ENCODE results near the gene PRRT1.

The PRRT1 gene

GRCh38 chr6:32181915-32182529 is 30.3 kb upstream of the PRRT1 start:
- H3K4me3 Mint-ChIP-seq, result no peak overlapping the region
- H3K27ac Mint-ChIP-seq, result peak overlapping the region; percentile 99
- no peaks in the 10 kb centered on the region for H3K9me3 Mint-ChIP-seq
- DNase-seq (ENCODE audit: low spot score in 2 of 2), result no peak
- ATAC-seq, result no peak
- peaks cover 78% of the 10 kb centered on the region for H3K4me1 Mint-ChIP-seq
- H3K36me3 Mint-ChIP-seq, result peaks cover 96% of the 10 kb centered on the region

GRCh38 chr6:32181148-32181702 is 29.5 kb upstream of the PRRT1 start:
- DNase-seq (ENCODE audit: low spot score in 2 of 2) (no peak), ATAC-seq (no peak)
- H3K9me3 Mint-ChIP-seq, result no peaks in the 10 kb centered on the region
- peaks cover 88% of the 10 kb centered on the region for H3K36me3 Mint-ChIP-seq
- no peak overlapping the region for H3K4me3 Mint-ChIP-seq
- H3K27ac Mint-ChIP-seq, result peak overlapping the region; percentile 80
- peaks cover 78% of the 10 kb centered on the region for H3K4me1 Mint-ChIP-seq

- peaks cover 74% of the 10 kb centered on the region for H3K36me3 Mint-ChIP-seq
- H3K4me1 Mint-ChIP-seq, result peaks cover 72% of the 10 kb centered on the region
- DNase-seq (ENCODE audit: low spot score in 2 of 2), result no peak
- no peaks in the 10 kb centered on the region for H3K9me3 Mint-ChIP-seq
- ATAC-seq, result no peak
- peak overlapping the region; percentile 91 for H3K27ac Mint-ChIP-seq
- peak overlapping the region; percentile 83 for H3K4me3 Mint-ChIP-seq
Measured at GRCh38 chr6:32179766-32180405, 28.1 kb upstream of the PRRT1 start.

- Mint-ChIP-seq H3K9me3 (no peaks in the 10 kb centered on the region), H3K27ac (peak overlapping the region; percentile 91), H3K36me3 (peaks cover 63% of the 10 kb centered on the region)
Measured at GRCh38 chr6:32178547-32179440, 27.1 kb upstream of the PRRT1 start.

GRCh38 chr6:32177788-32178546 is 26.2 kb upstream of the PRRT1 start, which contains the start of gene RNF5:
RNF5 (plus strand) TSS chr6:32178405; CDS start chr6:32178512, 107 bp downstream.
- Mint-ChIP-seq H3K4me1 (peaks cover 73% of the 10 kb centered on the region), H3K36me3 (peaks cover 55% of the 10 kb centered on the region), H3K27ac (peak within 1 kb of the TSS; percentile 91), H3K9me3 (no peaks in the 10 kb centered on the region), H3K4me3 (peak within 1 kb of the TSS; percentile 83)
- DNase-seq (ENCODE audit: low spot score in 2 of 2) (peak; percentile 71 to 92), ATAC-seq (peak; percentile 91)

More at GRCh38 chr6:32178547-32179440, 27.1 kb upstream of the PRRT1 start:
- ATAC-seq, result peak; percentile 0
- H3K4me3 Mint-ChIP-seq, result peak overlapping the region; percentile 83
- H3K4me1 Mint-ChIP-seq, result peaks cover 73% of the 10 kb centered on the region
- no peak for DNase-seq (ENCODE audit: low spot score in 2 of 2)

GRCh38 chr6:32177183-32177787 is 25.5 kb upstream of the PRRT1 start:
- ATAC-seq (peak; percentile 0), DNase-seq (ENCODE audit: low spot score in 2 of 2) (peak in 1 of 2 donors; percentile 75)
- Mint-ChIP-seq H3K9me3 (no peaks in the 10 kb centered on the region), H3K4me1 (peaks cover 71% of the 10 kb centered on the region), H3K4me3 (peak overlapping the region; percentile 83), H3K36me3 (peaks cover 48% of the 10 kb centered on the region), H3K27ac (peak overlapping the region; percentile 91)

- Mint-ChIP-seq H3K9me3 (no peaks in the 10 kb centered on the region), H3K36me3 (peaks cover 42% of the 10 kb centered on the region), H3K4me1 (peaks cover 70% of the 10 kb centered on the region), H3K27ac (peak overlapping the region; percentile 91), H3K4me3 (peak overlapping the region; percentile 83)
- DNase-seq (ENCODE audit: low spot score in 2 of 2) (no peak), ATAC-seq (no peak)
Measured at GRCh38 chr6:32176476-32177182, 24.9 kb upstream of the PRRT1 start.

GRCh38 chr6:32175711-32176475 is 24.2 kb upstream of the PRRT1 start, which contains the start of gene AGPAT1:
AGPAT1 (minus strand) TSS chr6:32176084; CDS start chr6:32171496, 4,588 bp downstream.
- ATAC-seq, result peak; percentile 69
- DNase-seq (ENCODE audit: low spot score in 2 of 2), result peak; percentile 91 to 99
- H3K9me3 Mint-ChIP-seq, result no peaks in the 10 kb centered on the region
- peaks cover 35% of the 10 kb centered on the region for H3K36me3 Mint-ChIP-seq
- H3K4me3 Mint-ChIP-seq, result peak within 1 kb of the TSS; percentile 83
- peak within 1 kb of the TSS; percentile 91 for H3K27ac Mint-ChIP-seq
- peaks cover 68% of the 10 kb centered on the region for H3K4me1 Mint-ChIP-seq

- peaks cover 68% of the 10 kb centered on the region for H3K4me1 Mint-ChIP-seq
- ATAC-seq, result no peak
Measured at GRCh38 chr6:32175322-32175710, 23.6 kb upstream of the PRRT1 start.

GRCh38 chr6:32174416-32174815 is 22.7 kb upstream of the PRRT1 start:
- H3K4me3 Mint-ChIP-seq, result peak overlapping the region; percentile 83
- no peaks in the 10 kb centered on the region for H3K9me3 Mint-ChIP-seq
- H3K36me3 Mint-ChIP-seq, result peaks cover 34% of the 10 kb centered on the region
- DNase-seq (ENCODE audit: low spot score in 2 of 2) (no peak), ATAC-seq (no peak)
- no peak overlapping the region for H3K27ac Mint-ChIP-seq
- peaks cover 69% of the 10 kb centered on the region for H3K4me1 Mint-ChIP-seq

More at GRCh38 chr6:32175322-32175710, 23.6 kb upstream of the PRRT1 start:
- peaks cover 35% of the 10 kb centered on the region for H3K36me3 Mint-ChIP-seq
- DNase-seq (ENCODE audit: low spot score in 2 of 2), result no peak
- H3K27ac Mint-ChIP-seq, result peak overlapping the region; percentile 91
- peak overlapping the region; percentile 83 for H3K4me3 Mint-ChIP-seq
- H3K9me3 Mint-ChIP-seq, result no peaks in the 10 kb centered on the region

GRCh38 chr6:32173051-32173727 is 21.4 kb upstream of the PRRT1 start:
- H3K9me3 Mint-ChIP-seq, result no peaks in the 10 kb centered on the region
- no peak overlapping the region for H3K4me3 Mint-ChIP-seq
- H3K4me1 Mint-ChIP-seq, result peaks cover 67% of the 10 kb centered on the region
- ATAC-seq, result no peak
- peaks cover 34% of the 10 kb centered on the region for H3K36me3 Mint-ChIP-seq
- H3K27ac Mint-ChIP-seq, result no peak overlapping the region
- DNase-seq (ENCODE audit: low spot score in 2 of 2), result no peak

GRCh38 chr6:32171234-32171633 is 19.5 kb upstream of the PRRT1 start:
- peaks cover 58% of the 10 kb centered on the region for H3K4me1 Mint-ChIP-seq
- H3K4me3 Mint-ChIP-seq, result no peak overlapping the region
- H3K9me3 Mint-ChIP-seq, result no peaks in the 10 kb centered on the region
- H3K27ac Mint-ChIP-seq, result no peak overlapping the region
- DNase-seq (ENCODE audit: low spot score in 2 of 2), result no peak
- no peak for ATAC-seq
- H3K36me3 Mint-ChIP-seq, result peaks cover 42% of the 10 kb centered on the region

Data from stimulated activated effector memory CD8-positive, alpha-beta T cell treated with anti-CD3 and anti-CD28 coated beads, Interleukin-12 subunit alpha, Interleukin-12 subunit beta, amount 100 ng/mL, for 72 hours (primary cell).